Glutamatergic neuron (in vitro differentiated cells): ENCODE results near the gene MARS1. TPM values are rescaled to one million over a fixed set of nuclear protein-coding genes. Genes with fewer than 3 reads are reported as not detected.
"Not testable (repeated sequence)": the region's sequence is repeated elsewhere in the genome, so short reads cannot be mapped to it uniquely, and the experiment has no call there.

Source experiments
- DNase-seq: peaks from one replicate; pipeline ENCODE4 v3.0.0; 2022
- H3K27ac Mint-ChIP-seq: one replicate; pipeline ENCODE4 v1.8.0; 2020; ENCODE audit warnings: mild to moderate bottlenecking, mixed read lengths, inconsistent platforms; ENCODE audit not compliant: unreplicated experiment
- H3K27me3 Mint-ChIP-seq: one replicate; pipeline ENCODE4 v1.8.0; 2020; ENCODE audit warnings: mild to moderate bottlenecking, moderate library complexity, mixed read lengths, inconsistent platforms; ENCODE audit not compliant: unreplicated experiment
- H3K36me3 Mint-ChIP-seq: one replicate; pipeline ENCODE4 v1.8.0; 2020; ENCODE audit warnings: mild to moderate bottlenecking, mixed read lengths, inconsistent platforms; ENCODE audit not compliant: unreplicated experiment
- H3K4me1 Mint-ChIP-seq: one replicate; pipeline ENCODE4 v1.8.0; 2020; ENCODE audit warnings: mild to moderate bottlenecking, low read depth, mixed read lengths, inconsistent platforms; ENCODE audit not compliant: unreplicated experiment
- H3K4me3 Mint-ChIP-seq: one replicate; pipeline ENCODE4 v1.8.0; 2020; ENCODE audit warnings: mild to moderate bottlenecking, mixed read lengths, inconsistent platforms; ENCODE audit not compliant: unreplicated experiment
- H3K9me3 Mint-ChIP-seq: one replicate; pipeline ENCODE4 v1.8.0; 2020; ENCODE audit warnings: mild to moderate bottlenecking, moderate library complexity, mixed read lengths, inconsistent platforms; ENCODE audit not compliant: unreplicated experiment
- total RNA-seq: library from RNA; stranded (reverse); fragmentation: NEBNext Ultra II Directional; extraction: Animal tissue kit (Norgen Biotek cat#: 25700); gene quantifications from one replicate; pipeline ENCODE4 v1.2.1, GENCODE V29; 2021; ENCODE audit not compliant: unreplicated experiment
- TF ChIP-seq, protein P1 (sequence below): fragments of 200-600 bp; sonication (generic); IDR thresholded peaks from one replicate; pipeline ENCODE4 v1.5.0; 2021; ENCODE audit not compliant: partially characterized antibody, unreplicated experiment

MARS1 gene
- total RNA-seq, 1 donor from 2014 or later, result 870 TPM

- Mint-ChIP-seq H3K27me3 (peaks cover 18% of the 10 kb centered on the region), H3K9me3 (peaks cover 35% of the 10 kb centered on the region), H3K4me3 (no peak overlapping the region), H3K36me3 (peaks cover 7% of the 10 kb centered on the region), H3K4me1 (peaks cover 14% of the 10 kb centered on the region), H3K27ac (no peak overlapping the region)
- TF ChIP-seq, protein P1, sequence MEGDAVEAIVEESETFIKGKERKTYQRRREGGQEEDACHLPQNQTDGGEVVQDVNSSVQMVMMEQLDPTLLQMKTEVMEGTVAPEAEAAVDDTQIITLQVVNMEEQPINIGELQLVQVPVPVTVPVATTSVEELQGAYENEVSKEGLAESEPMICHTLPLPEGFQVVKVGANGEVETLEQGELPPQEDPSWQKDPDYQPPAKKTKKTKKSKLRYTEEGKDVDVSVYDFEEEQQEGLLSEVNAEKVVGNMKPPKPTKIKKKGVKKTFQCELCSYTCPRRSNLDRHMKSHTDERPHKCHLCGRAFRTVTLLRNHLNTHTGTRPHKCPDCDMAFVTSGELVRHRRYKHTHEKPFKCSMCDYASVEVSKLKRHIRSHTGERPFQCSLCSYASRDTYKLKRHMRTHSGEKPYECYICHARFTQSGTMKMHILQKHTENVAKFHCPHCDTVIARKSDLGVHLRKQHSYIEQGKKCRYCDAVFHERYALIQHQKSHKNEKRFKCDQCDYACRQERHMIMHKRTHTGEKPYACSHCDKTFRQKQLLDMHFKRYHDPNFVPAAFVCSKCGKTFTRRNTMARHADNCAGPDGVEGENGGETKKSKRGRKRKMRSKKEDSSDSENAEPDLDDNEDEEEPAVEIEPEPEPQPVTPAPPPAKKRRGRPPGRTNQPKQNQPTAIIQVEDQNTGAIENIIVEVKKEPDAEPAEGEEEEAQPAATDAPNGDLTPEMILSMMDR, result no peak
- DNase-seq, result no peak
Observed at GRCh38 chr12:57515408-57515933, 27.6 kb downstream of the MARS1 start.

GRCh38 chr12:57515934-57516541, 28.2 kb downstream of the MARS1 start:
- Mint-ChIP-seq H3K27ac (peak overlapping the region; percentile 71), H3K4me3 (no peak overlapping the region), H3K4me1 (peaks cover 14% of the 10 kb centered on the region), H3K9me3 (peaks cover 37% of the 10 kb centered on the region), H3K27me3 (peaks cover 19% of the 10 kb centered on the region), H3K36me3 (peaks cover 7% of the 10 kb centered on the region)
- TF ChIP-seq, protein P1, result no peak
- no peak for DNase-seq

- Mint-ChIP-seq H3K9me3 (peaks cover 41% of the 10 kb centered on the region), H3K27ac (peak overlapping the region; percentile 81), H3K36me3 (peaks cover 7% of the 10 kb centered on the region), H3K4me1 (peaks cover 18% of the 10 kb centered on the region), H3K4me3 (peak overlapping the region; percentile 95), H3K27me3 (peaks cover 25% of the 10 kb centered on the region)
- TF ChIP-seq, protein P1, result no peak
- no peak for DNase-seq
Observed at GRCh38 chr12:57516617-57517153, 28.8 kb downstream of the MARS1 start.

- peaks cover 20% of the 10 kb centered on the region for H3K4me1 Mint-ChIP-seq
- peaks cover 44% of the 10 kb centered on the region for H3K9me3 Mint-ChIP-seq
- H3K36me3 Mint-ChIP-seq, result peaks cover 7% of the 10 kb centered on the region
- peak overlapping the region; percentile 81 for H3K27ac Mint-ChIP-seq
- TF ChIP-seq, protein P1, result no peak
- H3K27me3 Mint-ChIP-seq, result peaks cover 30% of the 10 kb centered on the region
- DNase-seq, result no peak
- H3K4me3 Mint-ChIP-seq, result peak overlapping the region; percentile 95
Observed at GRCh38 chr12:57517187-57517586, 29.3 kb downstream of the MARS1 start.

DNA sequence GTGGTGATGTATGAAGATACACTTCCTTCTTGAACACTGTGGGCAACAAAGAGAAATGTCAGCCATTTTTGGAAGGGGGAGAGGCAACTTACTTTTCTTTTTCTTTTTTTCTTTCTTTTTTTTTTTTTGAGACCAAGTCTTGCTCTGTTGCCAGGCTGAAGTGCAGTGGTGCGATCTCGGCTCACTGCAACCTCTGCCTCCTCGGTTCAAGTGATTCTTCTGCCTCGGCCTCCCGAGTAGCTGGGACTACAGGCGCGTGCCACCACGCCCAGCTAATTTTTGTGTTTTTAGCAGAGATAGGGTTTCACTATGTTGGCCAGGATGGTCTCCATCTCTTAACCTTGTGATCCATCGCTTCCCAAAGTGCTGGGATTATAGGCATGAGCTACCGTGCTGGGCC, 29.9 kb downstream of the MARS1 start:
- peak overlapping the region; percentile 95 for H3K4me3 Mint-ChIP-seq

More for the DNA sequence above, 29.9 kb downstream of the MARS1 start:
- DNase-seq, H3K36me3 Mint-ChIP-seq: not testable (repeated sequence)
- H3K4me1 Mint-ChIP-seq, result peaks cover 20% of the 10 kb centered on the region
- H3K9me3 Mint-ChIP-seq, result peaks cover 41% of the 10 kb centered on the region
- H3K27ac Mint-ChIP-seq, result peak overlapping the region; percentile 91
- H3K27me3 Mint-ChIP-seq, result peaks cover 26% of the 10 kb centered on the region
